Hippocampal formation (tissue), 2 donors: Measurements from ENCODE around the gene PUM2.

Experiments used
- DNase-seq, 2 donors: peaks; one replicate each; lab custom pipeline; 2025; lab: John Stamatoyannopoulos, UW

PUM2 gene

DNA sequence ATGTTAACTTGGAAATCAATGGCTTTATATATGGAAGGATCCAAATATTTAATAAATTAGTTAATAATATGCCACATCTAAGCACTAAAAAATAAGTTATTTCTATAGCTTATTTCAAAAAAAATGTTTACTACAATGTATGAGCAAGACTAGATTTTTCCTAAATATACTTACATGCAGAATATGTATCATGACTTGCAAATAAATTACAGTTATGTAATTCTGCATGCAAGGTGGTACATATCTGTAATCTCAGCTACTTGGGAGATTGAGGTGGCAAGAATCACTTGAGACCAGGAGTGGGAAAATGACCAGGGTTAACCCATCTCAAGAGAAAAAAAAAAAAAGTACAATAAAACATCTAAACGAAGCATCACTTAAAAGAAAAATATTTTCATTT is 11.6 kb downstream of the PUM2 start:
- no peak for DNase-seq

DNA sequence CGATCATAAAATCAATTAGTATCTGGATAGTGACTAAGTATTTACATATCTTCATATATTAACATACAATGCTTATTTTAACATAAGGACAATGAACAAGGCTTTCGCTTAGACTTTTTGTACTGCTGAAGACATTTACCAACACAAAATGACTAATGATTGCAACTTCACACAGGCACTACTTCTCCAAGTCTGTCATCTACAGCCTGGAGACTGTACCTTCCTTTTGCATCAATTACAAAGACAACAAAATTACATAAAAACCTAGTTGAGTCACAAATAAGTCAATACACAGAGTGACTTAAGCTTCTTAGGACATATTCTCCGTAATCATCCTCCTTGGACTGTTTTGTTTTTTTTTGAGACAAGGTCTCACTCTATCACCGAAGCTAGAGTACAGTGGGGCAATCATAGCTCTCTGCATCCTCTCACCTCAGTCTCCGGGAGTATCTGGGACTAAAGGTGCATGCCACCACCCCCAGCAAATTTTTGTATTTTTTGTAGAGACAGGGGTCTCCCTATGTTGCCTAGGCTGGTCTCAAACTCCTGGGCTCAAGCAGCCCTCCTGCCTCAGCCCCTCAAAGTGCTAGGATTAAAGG is 15.9 kb downstream of the PUM2 start:
- DNase-seq = no peak

DNA sequence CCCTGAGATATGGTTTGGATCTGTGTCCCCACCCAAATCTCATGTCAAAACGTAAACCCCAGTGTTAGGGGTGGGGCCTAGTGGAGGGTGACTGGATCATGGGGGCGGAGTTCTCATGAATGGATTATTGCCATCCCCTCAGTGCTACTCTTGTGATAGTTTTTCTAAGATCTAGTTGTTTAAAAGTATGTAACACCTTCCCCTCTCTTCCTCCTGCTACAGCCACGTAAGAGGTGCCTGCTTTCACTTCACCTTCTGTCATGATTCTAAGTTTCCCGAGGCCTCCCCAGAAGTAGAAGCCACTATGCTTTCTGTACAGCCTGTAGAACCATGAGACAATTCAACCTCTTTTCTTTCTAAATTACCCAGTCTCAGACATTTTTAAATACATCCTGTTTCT is 16.9 kb downstream of the PUM2 start:
- DNase-seq = no peak

DNA sequence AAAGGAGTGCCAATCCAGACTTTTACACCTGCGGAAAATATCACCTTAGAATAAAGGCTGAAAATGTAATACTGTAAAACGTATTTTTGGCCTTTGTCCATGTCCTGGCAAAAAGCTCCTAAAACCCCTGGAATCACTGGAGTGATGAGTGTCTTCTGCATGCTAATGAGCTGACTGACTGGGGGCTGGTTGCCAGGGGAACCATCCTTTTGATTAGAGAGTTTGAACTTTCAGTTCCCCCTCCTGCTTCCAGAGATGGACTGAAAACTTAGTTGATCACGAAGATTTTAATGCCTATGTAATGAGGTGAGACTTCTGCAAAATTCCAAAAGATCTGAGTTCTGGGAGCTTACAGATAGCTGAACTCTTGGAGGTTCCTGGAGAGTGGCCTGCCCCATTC is 20.5 kb downstream of the PUM2 start:
- no peak for DNase-seq

DNA sequence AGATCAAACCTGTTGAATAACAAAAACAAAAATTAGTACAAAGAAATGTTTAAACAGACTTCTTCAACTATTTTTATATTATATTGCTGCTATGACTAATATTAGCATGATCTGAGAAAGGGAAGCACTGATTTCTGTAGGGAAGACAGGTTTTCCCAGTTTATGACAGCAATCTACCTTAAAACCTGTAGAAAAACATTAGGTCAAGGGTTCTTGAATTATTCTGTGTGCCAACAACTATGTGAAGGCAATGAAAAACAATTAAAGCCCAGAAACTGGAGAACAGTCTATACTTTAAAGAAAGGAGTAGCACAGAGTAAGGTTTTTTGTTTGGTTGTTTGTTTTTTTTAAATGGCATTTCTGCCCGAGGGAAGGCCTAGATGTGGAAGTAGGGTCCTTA is 23.3 kb downstream of the PUM2 start:
- DNase-seq = no peak

DNA sequence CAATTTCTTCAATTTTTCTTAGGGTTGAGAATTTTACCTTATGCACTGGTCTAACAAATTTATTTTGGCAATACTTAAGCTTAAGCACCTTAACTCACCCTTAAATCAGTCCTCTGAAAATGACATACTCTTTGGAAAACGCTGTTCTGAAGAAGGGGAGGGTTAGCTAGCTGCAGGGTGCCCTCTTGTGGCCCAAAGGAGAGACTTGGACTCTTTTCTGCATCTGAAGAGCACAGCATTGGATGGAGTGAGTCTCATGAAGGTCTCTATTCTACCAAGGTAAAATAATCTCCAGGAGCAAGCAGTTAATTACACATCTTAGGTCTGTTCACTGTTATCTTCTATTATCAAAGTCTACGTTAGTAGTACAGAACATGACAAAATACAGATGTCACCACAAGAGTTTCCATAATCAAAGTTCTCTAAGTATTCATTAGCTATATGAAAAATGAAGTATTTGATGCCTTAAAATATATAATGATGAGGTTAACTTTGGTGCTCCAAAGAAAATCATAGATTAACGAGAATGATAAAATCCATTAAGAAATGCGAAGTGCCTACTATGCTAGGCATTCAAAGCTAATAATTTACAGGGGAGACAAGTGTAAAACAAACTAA is 24.4 kb downstream of the PUM2 start:
- peak; percentile 43 to 61 for DNase-seq

DNA sequence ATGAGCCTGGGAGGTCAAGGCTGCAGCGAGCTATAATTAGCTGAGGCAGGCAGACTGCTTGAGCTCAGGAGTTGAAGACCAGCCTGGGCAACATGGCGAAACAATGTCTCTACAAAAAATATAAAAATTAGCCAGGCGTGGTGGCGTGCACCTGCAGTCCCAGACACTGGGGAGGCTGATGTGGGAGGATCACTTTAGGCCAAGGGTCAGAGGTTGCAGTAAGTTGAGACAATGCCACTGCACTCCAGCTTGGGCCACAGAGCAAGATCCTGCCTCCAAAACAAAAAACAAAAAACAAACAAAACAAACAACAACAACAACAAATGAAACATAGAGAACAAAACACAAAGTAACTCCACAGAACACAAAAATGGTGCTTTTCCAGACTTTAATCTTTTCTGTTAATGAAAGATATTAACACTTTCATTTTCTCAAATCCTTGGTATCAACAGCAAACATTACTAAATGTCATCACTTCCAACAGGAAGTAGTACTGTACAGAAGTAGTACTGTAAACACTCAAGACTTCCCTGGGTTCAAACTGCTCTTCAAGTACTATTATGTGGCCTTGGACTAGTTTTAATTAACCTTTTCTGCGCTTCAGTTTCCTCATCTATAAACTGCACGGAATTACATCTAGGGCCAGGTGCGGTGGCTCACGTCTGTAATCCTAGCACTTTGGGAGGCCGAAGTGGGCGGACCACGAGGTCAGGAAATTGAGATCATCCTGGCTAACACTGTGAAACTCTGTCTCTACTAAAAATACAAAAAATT is 27.9 kb downstream of the PUM2 start:
- no peak for DNase-seq

DNA sequence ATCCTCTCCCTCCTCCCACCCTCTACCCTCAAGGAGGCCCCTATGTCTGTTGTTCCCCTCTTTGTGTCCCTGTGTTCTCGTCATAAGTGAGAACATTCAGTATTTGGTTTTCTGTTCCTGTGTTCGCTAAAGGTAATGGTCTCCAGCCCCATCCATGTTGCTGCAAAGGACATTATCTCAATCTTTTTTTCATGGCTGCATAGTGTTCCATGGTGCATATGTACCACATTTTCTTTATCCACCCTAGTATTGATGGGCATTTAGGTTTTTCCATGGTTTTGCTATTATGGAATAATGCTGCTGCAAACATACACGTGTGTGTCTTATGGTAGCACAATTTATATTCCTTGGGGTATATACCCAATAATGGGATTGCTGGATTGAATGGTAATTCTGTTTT is 33.0 kb downstream of the PUM2 start:
- no peak for DNase-seq

DNA sequence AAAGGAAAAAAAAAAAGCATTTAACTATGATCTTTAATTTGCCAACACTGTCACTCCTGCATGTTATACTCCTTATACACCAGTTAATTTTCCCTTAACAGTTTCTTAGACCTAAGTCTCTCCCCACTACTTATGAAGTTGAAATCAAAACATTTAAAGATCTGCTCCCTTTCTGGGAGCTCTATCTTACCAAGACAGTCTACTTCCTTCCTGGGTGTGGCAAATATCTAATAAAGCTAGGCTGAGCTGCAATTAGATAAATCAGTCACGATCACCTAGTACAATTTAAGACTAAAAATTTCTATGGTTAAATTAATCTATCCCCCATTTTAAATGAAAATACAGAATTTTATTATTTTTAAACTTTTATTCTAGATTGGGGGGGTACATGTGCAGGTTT is 33.4 kb downstream of the PUM2 start:
- no peak for DNase-seq

DNA sequence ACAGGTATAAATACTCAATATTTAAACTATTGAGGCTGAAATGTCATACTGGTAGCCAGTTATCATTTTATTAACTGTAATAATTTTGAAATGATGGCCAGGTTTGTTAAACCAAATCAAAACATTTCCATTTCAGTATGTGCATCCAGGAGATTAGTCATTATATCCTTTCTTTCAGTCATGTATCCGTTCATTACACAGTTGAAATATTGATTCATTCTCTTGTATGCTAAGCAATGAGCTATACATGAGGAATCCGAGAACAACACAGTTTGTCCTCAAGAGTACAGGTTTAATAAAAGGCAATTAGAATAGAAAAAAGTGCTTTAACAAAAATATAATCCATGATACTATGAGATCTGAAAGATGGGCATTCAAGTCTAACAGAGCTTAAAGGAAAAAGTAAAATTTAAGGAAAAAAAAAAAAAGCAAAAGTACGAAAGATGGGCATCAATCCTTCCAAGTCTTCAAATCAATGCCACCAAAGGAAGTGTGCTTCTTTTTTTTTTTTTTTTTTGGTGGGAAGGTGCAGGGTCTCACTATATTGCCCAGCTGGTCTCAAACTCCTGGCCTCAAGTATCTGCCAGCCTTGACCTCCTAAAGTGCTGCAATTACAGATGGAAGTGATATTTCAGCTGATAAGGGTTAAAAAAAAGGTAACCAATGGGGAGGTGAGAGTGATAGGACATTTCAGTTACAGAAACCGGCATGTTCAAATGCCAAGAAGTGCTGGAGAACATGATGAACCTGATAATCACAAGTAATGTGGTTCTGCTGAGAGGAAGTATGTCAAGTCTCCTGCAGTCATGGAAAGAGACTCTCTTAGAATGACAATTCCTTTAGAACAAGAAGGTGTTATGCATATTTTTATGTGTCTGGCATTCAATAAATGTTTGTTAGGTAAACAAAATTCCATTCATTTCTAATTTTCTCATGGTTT is 35.8 kb downstream of the PUM2 start:
- DNase-seq = no peak

DNA sequence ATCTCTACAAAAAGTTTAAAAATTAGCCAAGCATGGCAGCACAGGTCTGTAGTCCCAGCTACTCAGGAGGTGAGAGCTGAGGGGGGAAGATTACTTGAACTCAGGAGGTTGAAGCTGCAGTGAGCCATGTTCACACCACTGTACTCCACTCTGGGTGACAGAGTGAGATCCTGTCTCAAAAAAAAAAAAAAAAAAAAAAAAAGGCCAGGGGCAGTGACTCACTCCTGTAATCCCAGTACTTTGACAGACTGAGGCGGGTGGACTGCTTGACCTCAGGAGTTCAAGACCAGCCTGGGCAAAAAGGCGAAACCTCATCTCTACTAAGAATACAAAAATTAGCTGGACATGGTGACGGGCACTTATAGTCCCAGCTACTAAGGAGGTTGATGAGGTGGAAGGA is 37.0 kb downstream of the PUM2 start:
- no peak for DNase-seq

DNA sequence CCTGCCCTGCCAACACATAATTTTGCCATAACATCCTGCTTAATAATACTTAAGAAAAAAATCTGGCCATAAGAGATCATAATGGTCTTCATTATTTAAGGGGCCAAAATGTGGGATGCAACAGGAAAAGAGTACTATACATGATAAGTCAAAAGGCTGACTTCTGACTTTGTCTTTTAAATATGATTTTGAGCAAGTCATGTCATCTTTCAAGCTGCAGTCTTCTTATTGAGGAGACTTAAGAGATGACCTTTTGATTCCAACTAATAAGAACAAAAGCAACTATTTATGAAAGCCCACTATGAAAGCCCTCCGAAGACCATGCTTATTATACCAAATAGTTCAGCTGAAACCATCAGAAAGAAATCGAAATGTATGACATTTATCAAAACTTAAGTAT is 41.6 kb downstream of the PUM2 start:
- DNase-seq = no peak

DNA sequence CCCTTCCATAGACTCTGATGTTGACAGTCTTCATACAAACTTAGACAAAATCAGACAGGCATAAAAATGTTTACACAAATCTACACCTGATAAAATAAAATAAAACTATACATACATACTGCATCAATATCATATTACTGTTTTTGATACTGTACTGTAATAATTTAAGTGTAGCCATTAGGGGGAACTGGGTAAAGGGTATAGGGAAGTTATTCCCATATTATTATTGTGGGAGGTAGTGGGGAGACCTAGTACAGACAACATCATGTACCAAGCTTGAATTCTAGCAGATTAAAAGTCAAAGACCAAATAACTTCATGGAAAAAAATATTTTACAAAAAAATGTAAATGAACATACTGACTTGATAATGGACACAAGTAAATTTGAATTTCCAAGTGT is 43.3 kb downstream of the PUM2 start:
- DNase-seq = no peak

DNA sequence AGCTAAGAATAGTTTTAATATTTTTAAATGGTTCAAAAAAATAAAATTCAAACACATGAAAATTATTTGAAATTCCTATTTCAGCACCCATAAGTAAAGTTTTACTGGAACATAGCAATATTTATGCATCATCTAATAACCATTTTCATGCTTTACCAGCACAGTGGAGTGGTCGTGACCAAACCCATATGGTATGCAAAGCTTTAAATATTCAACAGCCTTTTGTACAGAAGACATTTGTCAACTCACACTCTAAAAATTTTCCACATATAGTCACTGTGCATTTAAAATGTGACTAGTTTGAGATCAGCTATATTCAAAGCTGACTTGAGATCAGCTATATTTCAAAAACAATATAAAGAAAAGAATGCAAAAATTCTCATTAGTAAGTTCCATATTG is 46.2 kb downstream of the PUM2 start:
- DNase-seq = no peak

DNA sequence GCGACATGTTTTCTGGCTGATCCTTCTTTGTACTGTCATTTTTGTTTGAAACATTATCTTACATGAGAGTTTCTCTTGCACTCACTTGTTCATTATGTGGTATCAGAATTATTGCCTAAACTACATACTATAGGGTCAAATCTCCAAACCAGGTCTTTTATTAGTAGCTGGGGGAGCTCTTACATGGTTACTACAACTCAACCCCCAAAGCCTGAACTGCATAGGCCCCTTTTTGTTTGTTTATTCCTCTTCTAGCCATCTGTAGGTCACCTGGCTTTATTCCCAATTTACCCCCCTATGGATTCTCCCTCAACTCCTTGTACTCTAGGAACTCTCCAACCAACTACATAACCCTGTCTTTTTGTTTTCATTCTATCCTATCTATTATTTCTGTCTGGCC is 46.7 kb downstream of the PUM2 start:
- DNase-seq = no peak

DNA sequence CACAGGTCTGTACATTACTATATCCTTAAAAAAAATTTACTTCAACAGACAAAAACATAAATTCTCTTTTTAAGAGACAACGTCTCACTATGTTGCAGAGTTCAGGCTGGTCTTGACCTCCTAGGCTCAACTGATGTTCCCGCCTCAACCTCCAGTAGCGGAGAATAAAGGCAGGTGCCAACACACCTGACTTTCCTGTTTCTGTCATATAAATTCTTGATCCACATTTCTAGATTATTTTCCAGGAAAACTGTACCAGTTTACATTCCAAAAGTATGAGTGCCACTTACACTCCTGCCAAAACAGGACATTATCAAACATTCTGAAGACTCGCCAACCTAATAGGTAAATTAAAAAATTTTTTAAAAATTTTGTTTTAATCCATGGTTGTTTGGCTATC is 48.6 kb downstream of the PUM2 start:
- DNase-seq = no peak

DNA sequence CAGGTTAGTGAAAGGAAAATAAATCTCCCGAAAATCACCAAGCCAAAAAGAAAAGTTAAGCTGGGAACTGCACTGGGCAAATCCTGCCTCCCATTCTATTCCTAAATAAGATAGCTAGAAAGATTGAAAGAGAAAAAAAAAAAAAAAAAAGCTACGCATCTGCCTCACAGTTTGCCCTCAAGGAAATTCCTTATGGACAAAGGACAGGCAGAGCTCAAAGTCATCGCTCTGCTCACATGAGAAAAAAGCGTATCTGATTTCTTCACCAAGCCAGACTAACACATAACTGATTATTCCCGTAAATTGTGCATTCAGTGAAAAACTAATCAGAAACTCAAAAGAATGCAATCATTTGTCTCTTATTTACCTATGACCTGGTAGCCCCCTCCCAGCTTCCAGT is 50.0 kb downstream of the PUM2 start:
- no peak for DNase-seq

DNA sequence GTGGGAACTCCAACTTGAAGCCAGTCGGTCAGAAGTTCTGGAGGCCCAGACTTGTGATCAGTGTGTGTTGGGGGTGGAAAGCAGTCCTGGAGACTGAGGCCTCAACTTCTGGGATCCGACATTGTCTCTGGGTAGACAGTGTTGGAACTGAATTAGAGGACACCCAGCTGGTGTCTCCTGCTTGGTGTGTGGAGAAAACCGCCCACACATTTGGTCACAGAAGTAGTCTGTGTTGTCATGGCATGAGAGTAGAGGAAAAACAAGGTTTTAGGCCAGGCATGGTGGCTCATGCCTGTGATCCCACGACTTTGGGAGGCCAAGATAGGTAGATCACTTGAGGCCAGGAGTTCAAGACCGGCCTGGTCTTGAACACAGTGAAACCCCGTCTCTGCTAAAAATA is 51.5 kb downstream of the PUM2 start:
- DNase-seq = no peak

DNA sequence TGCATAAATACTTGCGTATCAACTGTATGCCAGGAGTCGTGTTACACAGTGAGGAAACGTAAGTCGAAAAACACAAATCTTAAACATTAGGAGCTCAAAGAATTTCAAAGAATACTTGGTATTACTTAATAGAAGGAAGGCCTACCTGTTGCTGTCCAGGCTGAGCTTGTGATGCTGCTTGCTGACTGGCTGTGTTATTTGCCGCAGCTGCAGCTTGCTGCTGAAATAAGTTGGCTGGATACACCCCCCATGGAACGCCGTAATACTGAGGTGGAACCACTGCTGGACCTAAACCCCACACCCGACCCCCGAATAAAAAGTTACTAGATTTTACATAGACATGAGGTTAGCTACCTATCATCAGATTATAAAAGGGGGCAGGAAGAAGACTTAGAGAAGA is 56.4 kb downstream of the PUM2 start:
- no peak for DNase-seq

DNA sequence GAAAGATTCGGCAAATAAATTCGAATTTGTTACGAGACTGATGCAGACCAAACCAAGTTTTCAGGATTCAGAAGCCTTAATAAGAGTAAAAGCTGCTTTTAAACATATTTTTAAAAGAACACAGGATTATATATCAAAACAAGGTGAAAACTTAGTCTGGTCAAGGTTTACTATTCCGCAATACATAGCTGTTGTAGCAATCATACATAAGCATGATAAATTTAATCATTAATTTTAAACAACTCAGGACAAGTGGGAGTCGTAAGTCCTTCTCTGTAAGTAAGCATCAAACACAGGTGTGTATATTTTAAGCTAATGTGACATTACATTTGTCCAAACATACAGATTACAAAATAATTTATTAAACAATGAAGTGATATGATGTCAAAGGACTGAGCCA is 57.7 kb downstream of the PUM2 start:
- DNase-seq = no peak

DNA sequence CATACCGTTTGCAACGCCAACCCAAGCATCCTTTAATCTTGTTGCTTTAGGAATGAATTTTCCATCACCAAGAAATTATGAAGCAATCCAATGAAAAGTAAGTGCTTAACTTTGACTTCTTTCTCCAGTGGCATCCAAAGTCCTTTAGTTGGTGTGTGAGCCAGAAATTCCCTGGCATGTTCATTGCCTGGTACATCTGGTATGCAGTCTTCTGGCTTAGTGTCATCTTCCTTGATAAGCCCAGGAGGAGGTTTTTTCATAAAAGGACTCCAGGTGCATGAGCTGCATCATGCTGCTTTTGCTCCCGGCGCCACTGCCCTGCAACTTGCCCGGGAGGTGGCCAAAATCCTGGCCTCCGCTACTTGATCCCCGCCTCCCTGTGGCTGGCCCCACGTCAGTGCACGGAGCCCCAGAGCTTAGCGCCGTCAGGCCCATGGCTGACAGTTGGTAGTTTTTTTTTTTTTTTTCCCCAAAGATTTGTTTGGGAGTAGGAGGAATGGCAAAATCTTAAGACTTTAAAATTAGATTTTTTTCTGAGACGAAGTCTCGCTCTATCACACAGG is 58.7 kb downstream of the PUM2 start:
- no peak for DNase-seq

DNA sequence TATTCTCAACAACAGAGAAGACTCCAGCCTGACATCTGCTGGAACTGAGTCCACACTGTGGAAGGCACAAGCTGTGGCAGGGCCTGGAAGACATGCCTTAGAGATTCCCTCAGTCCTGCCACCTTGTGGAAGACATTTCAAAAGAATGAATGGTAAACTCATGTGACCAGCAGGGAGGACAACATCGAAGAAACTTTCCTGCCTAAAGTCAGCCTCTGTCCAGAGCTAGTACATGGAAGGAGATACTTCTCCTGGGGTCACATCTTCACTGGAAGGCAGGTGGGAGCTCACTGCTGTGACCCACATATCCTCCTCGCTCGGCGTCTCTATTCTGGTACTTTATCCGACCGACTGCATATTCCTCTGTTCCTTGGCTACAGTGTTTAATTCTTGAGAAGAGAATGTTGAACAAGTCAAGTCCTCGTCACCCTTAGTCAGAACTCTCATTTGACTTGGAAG is 59.5 kb downstream of the PUM2 start:
- DNase-seq = peak; percentile 18 to 43
